Measurements from ENCODE around the gene MUC13.

MUC13 gene

GRCh38 chr3:124862006-124862405 lies 72.5 kb downstream of the MUC13 start:
- DNase-seq, result no peak

- no peak for DNase-seq
These were observed 73.5 kb downstream of the MUC13 start for GRCh38 chr3:124861041-124861440.

- no peak for DNase-seq
These were observed 74.0 kb downstream of the MUC13 start for GRCh38 chr3:124860599-124860998.

- no peak for DNase-seq
These were observed 75.5 kb downstream of the MUC13 start for GRCh38 chr3:124859025-124859424.

GRCh38 chr3:124858275-124858674 lies 76.3 kb downstream of the MUC13 start:
- DNase-seq, result no peak

- DNase-seq, result no peak
These were observed 77.9 kb downstream of the MUC13 start for GRCh38 chr3:124856677-124857076.
